C4-2B (cell line): ENCODE data around the gene GPR17.

Experiments
- CTCF ChIP-seq: fragments of 450-650 bp; conservative IDR thresholded peaks from 2 replicates; pipeline ENCODE4 v1.5.1; 2017; ENCODE audit warnings: mild to moderate bottlenecking
- ZFX ChIP-seq: fragments of 450-650 bp; IDR thresholded peaks from 2 replicates; pipeline ENCODE4 v1.6.1; 2017

GRCh38 chr2:127624756-127625571 is 21.0 kb upstream of the GPR17 start:
- TF ChIP-seq CTCF, result no peak
- no peak for TF ChIP-seq ZFX
